Testis (tissue), 2 donors: ENCODE data around the gene ACACB.

ENCODE experiments used
- CTCF ChIP-seq, 3 experiments: fragments of 450-650 bp in 2 of 3; fragments of 200-600 bp in 1 of 3; sonication (generic) in 1 of 3; IDR thresholded peaks; one replicate each; pipeline ENCODE4 v1.5.1; 2016 to 2019; ENCODE audit warnings: antibody characterized with exemption in 3 of 3, mild to moderate bottlenecking in 2 of 3, moderate library complexity in 1 of 3
- POLR2A ChIP-seq: fragments of 450-650 bp; IDR thresholded peaks from one replicate; pipeline ENCODE4 v1.6.1; 2017; ENCODE audit warnings: antibody characterized with exemption, mild to moderate bottlenecking, moderate library complexity

- TF ChIP-seq CTCF (IDR thresholded peaks at IDR 0.05) (peak in 2 of 3 experiments; percentile 25 to 44), POLR2A (no peak)
These were observed 18.0 kb downstream of the ACACB start for GRCh38 chr12:109134186-109134917.
